HepG2 (cell line): Measurements from ENCODE around the gene TIMELESS. TPM values are rescaled to one million over a fixed set of nuclear protein-coding genes. Genes with fewer than 3 reads are reported as not detected.

ENCODE experiments used
- DR1 ChIP-seq: sonication (generic); formaldehyde crosslinking; IDR thresholded peaks from 2 replicates; pipeline ENCODE4 v1.8.0; 2021; ENCODE audit warnings: mild to moderate bottlenecking, missing genetic modification reagents, inconsistent platforms
- HHEX ChIP-seq: IDR thresholded peaks from 2 replicates; pipeline ENCODE4 v1.6.1; 2016; ENCODE audit warnings: control low read depth
- HOXA5 ChIP-seq: sonication (generic); formaldehyde crosslinking; IDR thresholded peaks from 2 replicates; pipeline ENCODE4 v1.4.0; 2020; ENCODE audit warnings: missing genetic modification reagents
- MAFG ChIP-seq: sonication (generic); formaldehyde crosslinking; IDR thresholded peaks from 2 replicates; pipeline ENCODE4 v1.5.1; 2020; ENCODE audit warnings: mild to moderate bottlenecking, missing genetic modification reagents
- POLR2AphosphoS5 ChIP-seq: IDR thresholded peaks from 2 replicates; pipeline ENCODE4 v1.6.1; 2012; ENCODE audit warnings: low read depth, low read length
- PPARG ChIP-seq: conservative IDR thresholded peaks from 2 replicates; pipeline ENCODE4 v1.6.1; 2016; ENCODE audit warnings: missing biosample characterization, missing genetic modification reagents
- SP5 ChIP-seq: IDR thresholded peaks from 2 replicates; pipeline ENCODE4 v1.6.1; 2016; ENCODE audit warnings: low read depth, borderline replicate concordance
- TSC22D2 ChIP-seq: sonication (generic); formaldehyde crosslinking; IDR thresholded peaks from 2 replicates; pipeline ENCODE4 v1.5.1; 2020; ENCODE audit warnings: missing genetic modification reagents, mild to moderate bottlenecking, borderline replicate concordance
- ZNF350 ChIP-seq: sonication (generic); formaldehyde crosslinking; IDR thresholded peaks from 2 replicates; pipeline ENCODE4 v1.4.0; 2020; ENCODE audit warnings: mild to moderate bottlenecking, low read depth, missing genetic modification reagents, borderline replicate concordance
- ZNF543 ChIP-seq: sonication (generic); formaldehyde crosslinking; IDR thresholded peaks from 2 replicates; pipeline ENCODE4 v1.4.0; 2020; ENCODE audit warnings: mild to moderate bottlenecking, missing genetic modification reagents
- ZSCAN12 ChIP-seq: sonication (generic); formaldehyde crosslinking; IDR thresholded peaks from 2 replicates; pipeline ENCODE4 v1.9.0; 2021; ENCODE audit warnings: mild to moderate bottlenecking, missing genetic modification reagents
- polyA plus RNA-seq, 8 experiments: library from polyadenylated mRNA; depleted of rRNA in 3 of 8; stranded (reverse) in 7 of 8; unstranded in 1 of 8; fragments of >200 nt; fragmentation: Illumina TruSeq in 4 of 8; extraction: Trizol in 4 of 8; gene quantifications; 2 replicates each; pipeline versions ENCODE4 v1.2.1 to v1.2.3, GENCODE V29; 2011 to 2016; ENCODE audit warnings: low read depth in 4 of 8, missing spikeins in 1 of 8, mixed read lengths in 1 of 8; ENCODE audit not compliant: insufficient read depth in 1 of 8
- total RNA-seq, 5 experiments: library from RNA; depleted of rRNA; stranded (reverse); fragments of >200 nt; fragmentation: Illumina TruSeq; extraction: Trizol; gene quantifications; 2 replicates each; pipeline ENCODE4 v1.2.3, GENCODE V29; 2016; ENCODE audit warnings: low read depth in 1 of 5
- TF ChIP-seq, protein P1 (sequence below): conservative IDR thresholded peaks from 2 replicates; pipeline ENCODE4 v1.6.1; 2018; ENCODE audit warnings: missing genetic modification reagents
- TF ChIP-seq, protein P2 (sequence below): sonication (generic); formaldehyde crosslinking; IDR thresholded peaks from 2 replicates; pipeline ENCODE4 v1.4.0; 2020; ENCODE audit warnings: low read depth, missing genetic modification reagents
- TF ChIP-seq, protein P3 (sequence below): sonication (generic); formaldehyde crosslinking; IDR thresholded peaks from 2 replicates; pipeline ENCODE4 v1.4.0; 2020; ENCODE audit warnings: missing genetic modification reagents
- TF ChIP-seq, protein P4 (sequence below): sonication (generic); formaldehyde crosslinking; IDR thresholded peaks from 2 replicates; pipeline ENCODE4 v1.8.0; 2023; ENCODE audit warnings: mild to moderate bottlenecking, missing genetic modification reagents
- TF ChIP-seq, protein P5 (sequence below): sonication (generic); formaldehyde crosslinking; IDR thresholded peaks from 2 replicates; pipeline ENCODE4 v1.5.0; 2020; ENCODE audit warnings: missing genetic modification reagents
- TF ChIP-seq, protein P6 (sequence below): sonication (generic); formaldehyde crosslinking; IDR thresholded peaks from 2 replicates; pipeline ENCODE4 v1.5.0; 2020; ENCODE audit warnings: missing genetic modification reagents, mild to moderate bottlenecking, borderline replicate concordance

The TIMELESS gene
- total and polyA plus RNA-seq, 2 of the 13 experiments (the other 11 are each of a cell fraction or from before 2014, with no cell fraction given), result 4.0 to 20.3 TPM

DNA sequence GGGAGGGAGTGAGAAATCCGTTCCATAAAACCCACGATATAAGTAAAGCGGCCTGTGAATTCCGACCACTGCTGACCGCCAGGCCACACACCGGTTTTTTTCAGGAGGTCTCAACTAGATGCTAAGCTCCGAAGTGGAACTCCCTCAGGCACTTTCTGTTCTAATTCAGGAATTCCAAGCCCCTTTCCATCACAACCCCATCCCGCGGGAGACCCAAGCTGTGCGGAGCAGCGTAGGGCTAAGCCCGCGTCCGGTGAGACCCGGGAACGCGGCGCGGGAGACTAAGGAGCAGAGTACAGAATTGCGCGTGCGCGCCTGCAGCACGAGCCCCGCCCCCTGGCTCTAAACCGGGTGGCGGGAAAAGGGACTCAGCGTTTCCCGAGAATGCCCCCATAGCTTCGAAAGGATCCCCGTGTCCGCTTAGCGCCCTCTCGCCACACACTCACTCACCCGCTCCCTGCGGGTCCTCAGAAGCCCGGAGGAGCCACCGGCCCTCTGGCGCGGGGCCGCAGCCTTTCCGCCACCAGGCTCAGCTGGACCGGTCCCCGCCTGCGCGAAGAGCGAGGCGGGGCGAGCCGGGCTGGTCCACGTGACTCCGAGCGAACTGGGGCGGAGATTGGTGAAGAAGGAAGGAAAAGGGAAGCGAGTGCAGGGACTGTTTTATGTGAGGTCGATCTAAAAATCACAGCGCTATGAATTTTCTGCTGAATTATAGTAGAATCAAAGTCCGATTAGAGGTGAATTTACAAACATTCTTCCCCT, at the start of gene TIMELESS (continued):
- TF ChIP-seq, protein P1, sequence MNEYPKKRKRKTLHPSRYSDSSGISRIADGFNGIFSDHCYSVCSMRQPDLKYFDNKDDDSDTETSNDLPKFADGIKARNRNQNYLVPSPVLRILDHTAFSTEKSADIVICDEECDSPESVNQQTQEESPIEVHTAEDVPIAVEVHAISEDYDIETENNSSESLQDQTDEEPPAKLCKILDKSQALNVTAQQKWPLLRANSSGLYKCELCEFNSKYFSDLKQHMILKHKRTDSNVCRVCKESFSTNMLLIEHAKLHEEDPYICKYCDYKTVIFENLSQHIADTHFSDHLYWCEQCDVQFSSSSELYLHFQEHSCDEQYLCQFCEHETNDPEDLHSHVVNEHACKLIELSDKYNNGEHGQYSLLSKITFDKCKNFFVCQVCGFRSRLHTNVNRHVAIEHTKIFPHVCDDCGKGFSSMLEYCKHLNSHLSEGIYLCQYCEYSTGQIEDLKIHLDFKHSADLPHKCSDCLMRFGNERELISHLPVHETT (CRISPR knock-in tag), result peak; percentile 50; the same call in 1 of the 2 replicates
- TF ChIP-seq POLR2AphosphoS5, result peak; percentile 88
- TF ChIP-seq, protein P2, sequence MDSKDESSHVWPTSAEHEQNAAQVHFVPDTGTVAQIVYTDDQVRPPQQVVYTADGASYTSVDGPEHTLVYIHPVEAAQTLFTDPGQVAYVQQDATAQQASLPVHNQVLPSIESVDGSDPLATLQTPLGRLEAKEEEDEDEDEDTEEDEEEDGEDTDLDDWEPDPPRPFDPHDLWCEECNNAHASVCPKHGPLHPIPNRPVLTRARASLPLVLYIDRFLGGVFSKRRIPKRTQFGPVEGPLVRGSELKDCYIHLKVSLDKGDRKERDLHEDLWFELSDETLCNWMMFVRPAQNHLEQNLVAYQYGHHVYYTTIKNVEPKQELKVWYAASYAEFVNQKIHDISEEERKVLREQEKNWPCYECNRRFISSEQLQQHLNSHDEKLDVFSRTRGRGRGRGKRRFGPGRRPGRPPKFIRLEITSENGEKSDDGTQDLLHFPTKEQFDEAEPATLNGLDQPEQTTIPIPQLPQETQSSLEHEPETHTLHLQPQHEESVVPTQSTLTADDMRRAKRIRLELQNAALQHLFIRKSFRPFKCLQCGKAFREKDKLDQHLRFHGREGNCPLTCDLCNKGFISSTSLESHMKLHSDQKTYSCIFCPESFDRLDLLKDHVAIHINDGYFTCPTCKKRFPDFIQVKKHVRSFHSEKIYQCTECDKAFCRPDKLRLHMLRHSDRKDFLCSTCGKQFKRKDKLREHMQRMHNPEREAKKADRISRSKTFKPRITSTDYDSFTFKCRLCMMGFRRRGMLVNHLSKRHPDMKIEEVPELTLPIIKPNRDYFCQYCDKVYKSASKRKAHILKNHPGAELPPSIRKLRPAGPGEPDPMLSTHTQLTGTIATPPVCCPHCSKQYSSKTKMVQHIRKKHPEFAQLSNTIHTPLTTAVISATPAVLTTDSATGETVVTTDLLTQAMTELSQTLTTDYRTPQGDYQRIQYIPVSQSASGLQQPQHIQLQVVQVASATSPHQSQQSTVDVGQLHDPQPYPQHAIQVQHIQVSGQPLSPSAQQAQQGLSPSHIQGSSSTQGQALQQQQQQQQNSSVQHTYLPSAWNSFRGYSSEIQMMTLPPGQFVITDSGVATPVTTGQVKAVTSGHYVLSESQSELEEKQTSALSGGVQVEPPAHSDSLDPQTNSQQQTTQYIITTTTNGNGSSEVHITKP (CRISPR knock-in tag), result peak; percentile 57; the same call in 1 of the 2 replicates
- peak; percentile 77; the same call in 1 of the 2 replicates for TF ChIP-seq DR1 (CRISPR knock-in tag)
- peak; percentile 53; the same call in 1 of the 2 replicates for TF ChIP-seq ZNF543 (CRISPR knock-in tag)
- TF ChIP-seq SP5 (CRISPR knock-in tag), result no peak; the same call in 1 of the 2 replicates
- TF ChIP-seq, protein P3, sequence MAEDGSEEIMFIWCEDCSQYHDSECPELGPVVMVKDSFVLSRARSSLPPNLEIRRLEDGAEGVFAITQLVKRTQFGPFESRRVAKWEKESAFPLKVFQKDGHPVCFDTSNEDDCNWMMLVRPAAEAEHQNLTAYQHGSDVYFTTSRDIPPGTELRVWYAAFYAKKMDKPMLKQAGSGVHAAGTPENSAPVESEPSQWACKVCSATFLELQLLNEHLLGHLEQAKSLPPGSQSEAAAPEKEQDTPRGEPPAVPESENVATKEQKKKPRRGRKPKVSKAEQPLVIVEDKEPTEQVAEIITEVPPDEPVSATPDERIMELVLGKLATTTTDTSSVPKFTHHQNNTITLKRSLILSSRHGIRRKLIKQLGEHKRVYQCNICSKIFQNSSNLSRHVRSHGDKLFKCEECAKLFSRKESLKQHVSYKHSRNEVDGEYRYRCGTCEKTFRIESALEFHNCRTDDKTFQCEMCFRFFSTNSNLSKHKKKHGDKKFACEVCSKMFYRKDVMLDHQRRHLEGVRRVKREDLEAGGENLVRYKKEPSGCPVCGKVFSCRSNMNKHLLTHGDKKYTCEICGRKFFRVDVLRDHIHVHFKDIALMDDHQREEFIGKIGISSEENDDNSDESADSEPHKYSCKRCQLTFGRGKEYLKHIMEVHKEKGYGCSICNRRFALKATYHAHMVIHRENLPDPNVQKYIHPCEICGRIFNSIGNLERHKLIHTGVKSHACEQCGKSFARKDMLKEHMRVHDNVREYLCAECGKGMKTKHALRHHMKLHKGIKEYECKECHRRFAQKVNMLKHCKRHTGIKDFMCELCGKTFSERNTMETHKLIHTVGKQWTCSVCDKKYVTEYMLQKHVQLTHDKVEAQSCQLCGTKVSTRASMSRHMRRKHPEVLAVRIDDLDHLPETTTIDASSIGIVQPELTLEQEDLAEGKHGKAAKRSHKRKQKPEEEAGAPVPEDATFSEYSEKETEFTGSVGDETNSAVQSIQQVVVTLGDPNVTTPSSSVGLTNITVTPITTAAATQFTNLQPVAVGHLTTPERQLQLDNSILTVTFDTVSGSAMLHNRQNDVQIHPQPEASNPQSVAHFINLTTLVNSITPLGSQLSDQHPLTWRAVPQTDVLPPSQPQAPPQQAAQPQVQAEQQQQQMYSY (CRISPR knock-in tag), result peak; percentile 43; the same call in 1 of the 2 replicates
- peak; percentile 79 for TF ChIP-seq ZNF350 (CRISPR knock-in tag)
- TF ChIP-seq TSC22D2 (CRISPR knock-in tag), result no peak; the same call in 1 of the 2 replicates
- peak; percentile 42 for TF ChIP-seq ZSCAN12 (CRISPR knock-in tag)
- no peak for TF ChIP-seq MAFG (CRISPR knock-in tag)
- TF ChIP-seq HHEX (CRISPR knock-in tag), result no peak
- 0 out of 2 replicates have a peak, but pooled peaks have one; percentile 11 for TF ChIP-seq PPARG (CRISPR knock-in tag)
- 0 out of 2 replicates have a peak, but pooled peaks have one; percentile 53 for TF ChIP-seq HOXA5 (CRISPR knock-in tag)
- TF ChIP-seq, protein P4, sequence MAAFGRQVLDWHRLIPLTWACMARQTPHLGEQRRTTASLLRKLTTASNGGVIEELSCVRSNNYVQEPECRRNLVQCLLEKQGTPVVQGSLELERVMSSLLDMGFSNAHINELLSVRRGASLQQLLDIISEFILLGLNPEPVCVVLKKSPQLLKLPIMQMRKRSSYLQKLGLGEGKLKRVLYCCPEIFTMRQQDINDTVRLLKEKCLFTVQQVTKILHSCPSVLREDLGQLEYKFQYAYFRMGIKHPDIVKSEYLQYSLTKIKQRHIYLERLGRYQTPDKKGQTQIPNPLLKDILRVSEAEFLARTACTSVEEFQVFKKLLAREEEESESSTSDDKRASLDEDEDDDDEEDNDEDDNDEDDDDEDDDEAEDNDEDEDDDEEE (CRISPR knock-in tag), result peak; percentile 69; the same call in 1 of the 2 replicates
- TF ChIP-seq, protein P5, sequence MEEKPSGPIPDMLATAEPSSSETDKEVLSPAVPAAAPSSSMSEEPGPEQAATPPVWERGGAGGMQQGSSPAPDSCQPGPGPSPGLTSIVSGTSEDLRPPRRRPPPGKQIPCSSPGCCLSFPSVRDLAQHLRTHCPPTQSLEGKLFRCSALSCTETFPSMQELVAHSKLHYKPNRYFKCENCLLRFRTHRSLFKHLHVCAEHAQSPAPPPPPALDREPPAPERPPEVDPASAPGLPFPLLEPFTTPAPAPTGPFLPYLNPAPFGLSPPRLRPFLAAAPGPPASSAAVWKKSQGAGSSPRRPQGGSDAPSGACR, result peak; percentile 82; the same call in 1 of the 2 replicates
- TF ChIP-seq, protein P6, sequence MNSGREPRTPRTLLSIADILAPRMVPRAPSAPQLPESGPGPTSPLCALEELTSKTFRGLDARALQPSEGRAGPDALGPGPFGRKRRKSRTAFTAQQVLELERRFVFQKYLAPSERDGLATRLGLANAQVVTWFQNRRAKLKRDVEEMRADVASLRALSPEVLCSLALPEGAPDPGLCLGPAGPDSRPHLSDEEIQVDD (CRISPR knock-in tag), result peak; percentile 84; the same call in 1 of the 2 replicates
